HepG2 (cell line): ENCODE results near the gene SLC16A11. TPM values are rescaled to one million over a fixed set of nuclear protein-coding genes. Genes with fewer than 3 reads are reported as not detected.

Experiments used
- ARID2 ChIP-seq: sonication (generic); formaldehyde crosslinking; IDR thresholded peaks from 2 replicates; pipeline ENCODE4 v1.8.1; 2022; ENCODE audit warnings: mild to moderate bottlenecking, missing genetic modification reagents, borderline replicate concordance
- CTCF ChIP-seq: sonication (generic); formaldehyde crosslinking; IDR thresholded peaks from 2 replicates; pipeline ENCODE4 v1.5.0; 2020; ENCODE audit warnings: mild to moderate bottlenecking, missing genetic modification reagents, moderate library complexity
- E2F1 ChIP-seq: sonication (generic); formaldehyde crosslinking; IDR thresholded peaks from 2 replicates; pipeline ENCODE4 v1.5.0; 2020; ENCODE audit warnings: missing genetic modification reagents
- ERF ChIP-seq: IDR thresholded peaks from 2 replicates; pipeline ENCODE4 v1.6.1; 2018; ENCODE audit warnings: missing biosample characterization, missing genetic modification reagents
- FOXP4 ChIP-seq: sonication (generic); formaldehyde crosslinking; IDR thresholded peaks from 2 replicates; pipeline ENCODE4 v1.4.0; 2020; ENCODE audit warnings: missing genetic modification reagents
- NCOA2 ChIP-seq: sonication (generic); formaldehyde crosslinking; IDR thresholded peaks from 2 replicates; pipeline ENCODE4 v1.8.0; 2022; ENCODE audit warnings: inconsistent platforms
- POLR2AphosphoS2 ChIP-seq: IDR thresholded peaks from 2 replicates; pipeline ENCODE4 v1.6.1; 2011; ENCODE audit warnings: low read depth, low read length, improper control_type of control experiment
- RELA ChIP-seq: sonication (generic); formaldehyde crosslinking; IDR thresholded peaks from 2 replicates; pipeline ENCODE4 v1.4.0; 2020; ENCODE audit warnings: missing genetic modification reagents
- SIX4 ChIP-seq: sonication (generic); formaldehyde crosslinking; IDR thresholded peaks from 2 replicates; pipeline ENCODE4 v1.4.0; 2020; ENCODE audit warnings: missing genetic modification reagents
- TGIF2 ChIP-seq: IDR thresholded peaks from 2 replicates; pipeline ENCODE4 v1.6.1; 2016; ENCODE audit warnings: control low read depth, missing compliant biosample characterization
- THAP7 ChIP-seq: sonication (generic); formaldehyde crosslinking; IDR thresholded peaks from 2 replicates; pipeline ENCODE4 v1.8.1; 2023; ENCODE audit warnings: mild to moderate bottlenecking, missing genetic modification reagents
- THYN1 ChIP-seq: sonication (generic); formaldehyde crosslinking; IDR thresholded peaks from 2 replicates; pipeline ENCODE4 v1.8.1; 2023; ENCODE audit warnings: low read depth, mild to moderate bottlenecking, moderate library complexity, missing genetic modification reagents, borderline replicate concordance
- TSC22D2 ChIP-seq: sonication (generic); formaldehyde crosslinking; IDR thresholded peaks from 2 replicates; pipeline ENCODE4 v1.5.1; 2020; ENCODE audit warnings: missing genetic modification reagents, mild to moderate bottlenecking, borderline replicate concordance
- YEATS4 ChIP-seq: sonication (generic); formaldehyde crosslinking; IDR thresholded peaks from 2 replicates; pipeline ENCODE4 v1.4.0; 2020; ENCODE audit warnings: missing genetic modification reagents, borderline replicate concordance
- ZBTB21 ChIP-seq: sonication (generic); formaldehyde crosslinking; IDR thresholded peaks from 2 replicates; pipeline ENCODE4 v1.4.0; 2020; ENCODE audit warnings: missing genetic modification reagents
- ZEB1 ChIP-seq: IDR thresholded peaks from 2 replicates; pipeline ENCODE4 v1.6.1; 2012; ENCODE audit warnings: mild to moderate bottlenecking, low read depth, inconsistent platforms; ENCODE audit not compliant: insufficient replicate concordance
- ZNF33A ChIP-seq: sonication (generic); formaldehyde crosslinking; IDR thresholded peaks from 2 replicates; pipeline ENCODE4 v1.5.1; 2020; ENCODE audit warnings: missing genetic modification reagents, mild to moderate bottlenecking, moderate library complexity, borderline replicate concordance
- ZNF441 ChIP-seq: sonication (generic); formaldehyde crosslinking; IDR thresholded peaks from 2 replicates; pipeline ENCODE4 v1.7.0; 2021; ENCODE audit warnings: missing genetic modification reagents, borderline replicate concordance
- ZNF501 ChIP-seq: sonication (generic); formaldehyde crosslinking; IDR thresholded peaks from 2 replicates; pipeline ENCODE4 v1.5.1; 2020; ENCODE audit warnings: mild to moderate bottlenecking, moderate library complexity, missing genetic modification reagents
- ZNF737 ChIP-seq: sonication (generic); formaldehyde crosslinking; IDR thresholded peaks from 2 replicates; pipeline ENCODE4 v1.5.0; 2020; ENCODE audit warnings: missing genetic modification reagents, mild to moderate bottlenecking, borderline replicate concordance
- polyA plus RNA-seq, 8 experiments: library from polyadenylated mRNA; depleted of rRNA in 3 of 8; stranded (reverse) in 7 of 8; unstranded in 1 of 8; fragments of >200 nt; fragmentation: Illumina TruSeq in 4 of 8; extraction: Trizol in 4 of 8; gene quantifications; 2 replicates each; pipeline versions ENCODE4 v1.2.1 to v1.2.3, GENCODE V29; 2011 to 2016; ENCODE audit warnings: low read depth in 4 of 8, missing spikeins in 1 of 8, mixed read lengths in 1 of 8; ENCODE audit not compliant: insufficient read depth in 1 of 8
- total RNA-seq, 5 experiments: library from RNA; depleted of rRNA; stranded (reverse); fragments of >200 nt; fragmentation: Illumina TruSeq; extraction: Trizol; gene quantifications; 2 replicates each; pipeline ENCODE4 v1.2.3, GENCODE V29; 2016; ENCODE audit warnings: low read depth in 1 of 5
- TF ChIP-seq, protein P1 (sequence below): sonication (generic); formaldehyde crosslinking; IDR thresholded peaks from 2 replicates; pipeline ENCODE4 v1.5.1; 2020; ENCODE audit warnings: missing genetic modification reagents, mild to moderate bottlenecking, borderline replicate concordance

The SLC16A11 gene
- total and polyA plus RNA-seq, 2 of the 13 experiments (the other 11 are each of a cell fraction or from before 2014, with no cell fraction given) = not detected

- peak; percentile 82 for TF ChIP-seq E2F1 (CRISPR knock-in tag)
- no peak; the same call in 1 of the 2 replicates for TF ChIP-seq NCOA2 (CRISPR knock-in tag)
- peak; percentile 54; the same call in 1 of the 2 replicates for TF ChIP-seq ZNF441 (CRISPR knock-in tag)
- no peak for TF ChIP-seq YEATS4 (CRISPR knock-in tag)
- TF ChIP-seq RELA (CRISPR knock-in tag) = peak; percentile 77; the same call in 1 of the 2 replicates
- 0 out of 2 replicates have a peak, but pooled peaks have one; percentile 26 for TF ChIP-seq SIX4 (CRISPR knock-in tag)
- peak; percentile 30; the same call in 1 of the 2 replicates for TF ChIP-seq TGIF2 (CRISPR knock-in tag)
- TF ChIP-seq CTCF (CRISPR knock-in tag) = peak; percentile 81
- peak; percentile 82 for TF ChIP-seq ZBTB21 (CRISPR knock-in tag)
- TF ChIP-seq FOXP4 (CRISPR knock-in tag) = no peak
- no peak for TF ChIP-seq THYN1 (CRISPR knock-in tag)
- TF ChIP-seq ARID2 (CRISPR knock-in tag) = no peak
- TF ChIP-seq ZEB1 = no peak
- TF ChIP-seq ZNF33A = no peak
- TF ChIP-seq THAP7 (CRISPR knock-in tag) = peak; percentile 99
- no peak for TF ChIP-seq ZNF737 (CRISPR knock-in tag)
- TF ChIP-seq, protein P1, sequence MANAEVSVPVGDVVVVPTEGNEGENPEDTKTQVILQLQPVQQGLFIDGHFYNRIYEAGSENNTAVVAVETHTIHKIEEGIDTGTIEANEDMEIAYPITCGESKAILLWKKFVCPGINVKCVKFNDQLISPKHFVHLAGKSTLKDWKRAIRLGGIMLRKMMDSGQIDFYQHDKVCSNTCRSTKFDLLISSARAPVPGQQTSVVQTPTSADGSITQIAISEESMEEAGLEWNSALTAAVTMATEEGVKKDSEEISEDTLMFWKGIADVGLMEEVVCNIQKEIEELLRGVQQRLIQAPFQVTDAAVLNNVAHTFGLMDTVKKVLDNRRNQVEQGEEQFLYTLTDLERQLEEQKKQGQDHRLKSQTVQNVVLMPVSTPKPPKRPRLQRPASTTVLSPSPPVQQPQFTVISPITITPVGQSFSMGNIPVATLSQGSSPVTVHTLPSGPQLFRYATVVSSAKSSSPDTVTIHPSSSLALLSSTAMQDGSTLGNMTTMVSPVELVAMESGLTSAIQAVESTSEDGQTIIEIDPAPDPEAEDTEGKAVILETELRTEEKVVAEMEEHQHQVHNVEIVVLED (CRISPR knock-in tag) = peak; percentile 90
- no peak for TF ChIP-seq POLR2AphosphoS2
- no peak for TF ChIP-seq TSC22D2 (CRISPR knock-in tag)
- peak; percentile 79 for TF ChIP-seq ZNF501
- TF ChIP-seq ERF (CRISPR knock-in tag) = peak; percentile 49
These were observed 29.5 kb downstream of the SLC16A11 start (continued) for GRCh38 chr17:7014261-7014994.
